Activated CD4-positive, alpha-beta T cell treated with anti-CD3 and anti-CD28 coated beads, Interleukin-2, Interleukin-6, amounts not matched to agents 100 ng/mL and 50 ng/mL, durations not matched to agents 16 hours and 8 hours (primary cell): ENCODE results near the gene MIDN.

Experiments used
- DNase-seq: peaks from one replicate; pipeline ENCODE4 v3.0.0-alpha.2; 2020

Gene MIDN

DNA sequence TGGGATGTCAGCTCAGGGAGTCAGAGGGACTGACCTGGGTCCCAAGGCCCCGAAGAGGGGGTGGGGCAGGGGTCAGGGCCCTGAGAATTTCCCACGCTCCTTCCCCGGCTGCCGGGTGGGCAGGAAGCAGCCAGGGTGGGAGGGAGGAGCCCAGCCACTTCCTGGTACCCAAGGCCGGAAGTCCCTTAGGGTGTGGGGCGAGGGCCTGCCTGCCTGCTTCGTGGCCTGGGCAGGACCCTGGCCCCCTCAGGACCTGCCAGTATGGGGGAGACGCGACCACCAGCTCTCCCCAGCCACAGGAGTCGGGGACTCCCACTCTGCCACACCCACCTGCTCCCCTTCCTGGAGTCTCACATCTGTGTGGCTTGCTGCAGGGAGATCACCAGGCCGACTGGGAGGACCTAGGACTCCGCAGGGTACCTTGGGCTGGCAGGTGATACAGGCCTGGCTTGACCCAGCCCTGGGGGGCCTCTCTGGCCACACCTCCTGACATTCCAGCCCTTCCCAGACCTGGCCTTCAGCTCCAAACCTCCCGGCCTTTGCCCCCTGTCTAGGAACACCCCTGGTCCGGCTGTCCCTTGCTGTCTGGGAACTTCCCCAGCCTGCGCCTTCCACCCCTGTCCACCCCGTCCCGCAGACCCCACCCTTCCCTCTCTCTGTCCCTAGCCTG is 11.0 kb downstream of the MIDN start:
- DNase-seq: peak; percentile 87

DNA sequence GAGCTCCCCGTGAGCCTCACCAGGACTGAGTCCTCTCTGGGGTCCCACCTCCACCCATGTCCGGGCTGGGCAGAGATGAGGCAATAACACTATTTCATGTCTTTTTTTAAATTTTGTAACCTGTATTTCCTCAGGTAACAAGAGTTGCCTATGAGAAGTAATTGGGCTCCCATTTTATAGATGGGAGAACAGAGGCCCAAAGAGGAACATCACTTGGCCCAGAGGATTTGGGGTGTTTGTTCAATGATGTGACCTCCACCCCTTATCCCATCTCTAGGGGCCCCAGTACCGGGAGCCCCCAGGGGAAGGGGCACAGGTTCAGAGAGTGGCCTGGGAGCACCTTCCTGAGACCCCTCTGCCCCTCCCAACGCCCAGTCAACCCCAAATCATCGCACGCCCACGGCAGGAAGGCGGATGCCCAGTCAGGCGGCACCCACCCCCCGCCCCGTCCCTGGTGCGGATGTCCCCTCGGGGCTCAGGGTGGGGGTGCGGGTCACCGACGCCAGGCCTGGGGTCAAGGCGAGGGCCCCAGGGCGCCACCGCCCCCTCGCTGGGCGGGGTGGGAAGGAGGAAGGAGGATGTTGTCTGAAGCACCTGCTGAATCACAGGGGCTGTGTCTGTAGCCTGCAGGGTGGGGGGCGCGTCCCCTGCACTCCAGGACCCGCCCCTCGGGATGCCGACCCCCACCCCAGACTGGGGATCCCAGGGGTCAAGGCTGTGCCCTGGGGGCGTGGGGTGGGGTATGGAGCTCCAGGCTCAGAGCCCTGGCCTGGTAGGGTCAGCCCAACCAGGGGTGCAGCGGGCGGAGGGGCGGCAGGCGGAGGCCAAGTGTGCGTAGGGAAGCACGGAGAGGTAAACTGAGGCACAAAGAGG is 11.7 kb downstream of the MIDN start:
- DNase-seq: peak; percentile 61

GRCh38 chr19:1260749-1261537 is 12.6 kb downstream of the MIDN start:
- DNase-seq: peak; percentile 99

DNA sequence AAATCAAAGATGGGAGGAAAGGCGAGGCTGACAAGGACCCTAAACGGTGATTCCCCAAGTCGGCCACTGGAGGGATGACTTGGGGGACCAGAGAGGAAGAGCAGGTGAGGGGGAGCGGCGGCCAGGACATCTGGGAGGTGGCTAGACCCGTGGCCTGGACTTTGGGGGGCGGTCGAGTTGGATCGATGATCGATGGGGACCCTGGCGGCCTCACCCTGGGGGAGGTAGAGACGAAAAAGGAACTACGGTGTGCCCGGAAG is 13.1 kb downstream of the MIDN start:
- no peak for DNase-seq

DNA sequence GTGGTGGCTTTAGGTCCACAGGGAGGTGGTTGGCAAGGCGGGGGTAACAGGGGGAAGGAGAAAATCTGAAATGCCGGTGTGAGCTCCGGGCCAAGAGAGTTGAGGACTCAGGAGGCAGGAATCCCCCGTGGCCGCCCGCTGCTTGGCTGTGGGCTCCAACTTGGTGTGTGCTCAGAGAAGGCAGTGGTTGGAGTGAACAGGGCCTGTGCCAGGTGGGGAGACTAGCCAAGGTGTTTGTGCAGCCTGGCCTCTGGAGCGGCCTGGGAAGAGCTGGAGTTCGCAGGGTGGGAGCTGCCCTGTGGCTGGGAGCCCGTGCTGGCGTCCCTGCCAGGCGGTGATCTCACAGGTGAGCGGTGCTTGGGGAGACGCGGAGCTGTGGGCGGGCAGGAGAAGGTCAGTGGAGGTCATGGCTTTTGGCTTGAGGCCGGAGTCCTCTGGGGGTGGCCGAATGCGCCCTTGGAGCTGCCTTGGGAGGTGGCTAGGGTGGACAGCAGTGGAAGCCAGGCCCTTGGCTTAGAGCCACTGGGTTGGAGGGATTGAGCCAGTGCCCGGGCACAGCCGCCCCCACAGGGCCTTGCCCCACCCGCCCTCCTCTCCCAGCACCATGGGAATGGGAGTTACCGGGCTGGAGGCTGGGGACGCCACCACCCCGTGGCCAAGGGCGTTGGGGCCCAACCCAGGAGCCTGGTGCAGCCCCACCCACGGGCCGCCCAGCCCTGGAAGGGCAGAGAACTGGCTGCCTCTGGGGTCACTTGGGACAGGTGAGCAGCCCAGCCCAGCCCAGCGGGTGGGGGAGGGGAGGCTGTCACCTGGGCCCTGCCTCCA is 13.6 kb downstream of the MIDN start:
- no peak for DNase-seq

DNA sequence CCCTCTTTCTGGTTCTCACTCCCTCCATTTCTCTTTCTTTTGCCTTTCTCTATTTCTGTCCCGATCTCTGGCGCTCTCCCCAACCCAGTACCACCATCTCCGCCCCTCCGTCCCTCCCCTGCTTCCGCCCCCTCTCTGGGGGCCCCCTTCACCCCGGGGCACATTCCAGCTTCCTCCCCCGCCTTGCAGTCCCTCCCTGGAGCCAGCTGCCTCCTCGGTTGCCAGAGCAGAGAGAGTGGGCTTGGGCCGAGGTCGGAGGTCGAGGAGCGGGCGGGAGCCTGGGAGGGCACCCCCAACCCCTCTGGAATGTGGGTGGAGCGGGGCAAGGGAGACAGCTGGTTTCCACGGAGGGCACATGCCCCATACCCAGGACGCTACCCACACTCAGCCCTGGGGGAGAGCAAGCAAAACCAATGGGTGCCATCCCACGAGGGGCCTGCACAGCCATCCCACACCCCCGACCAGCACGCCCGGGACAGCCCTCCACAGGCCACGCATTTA is 14.3 kb downstream of the MIDN start:
- no peak for DNase-seq

DNA sequence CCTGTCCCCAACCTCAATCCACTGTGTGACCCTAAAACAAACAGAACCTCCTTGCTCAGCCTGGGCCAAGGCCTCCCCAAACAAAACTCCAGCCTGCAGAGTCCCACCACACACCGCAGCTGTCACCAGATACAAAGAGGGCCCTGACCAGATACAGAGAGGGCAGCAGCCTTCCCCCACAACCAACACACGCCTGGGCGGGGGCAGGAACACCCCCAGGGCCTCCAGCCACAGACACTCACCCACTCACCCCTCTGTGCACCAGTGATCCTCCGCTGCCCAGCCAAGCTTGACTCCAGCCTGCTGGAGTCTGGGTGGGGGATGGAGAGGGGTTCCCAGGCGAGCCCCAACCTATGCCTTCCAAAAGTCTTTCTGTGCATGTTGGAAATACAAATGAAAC is 14.8 kb downstream of the MIDN start:
- no peak for DNase-seq

- no peak for DNase-seq
These were observed 16.6 kb downstream of the MIDN start for GRCh38 chr19:1264801-1265614.

- DNase-seq: no peak
These were observed 17.3 kb downstream of the MIDN start for GRCh38 chr19:1265615-1266128.

- peak; percentile 94 for DNase-seq
These were observed 17.9 kb downstream of the MIDN start for GRCh38 chr19:1266129-1266915.

DNA sequence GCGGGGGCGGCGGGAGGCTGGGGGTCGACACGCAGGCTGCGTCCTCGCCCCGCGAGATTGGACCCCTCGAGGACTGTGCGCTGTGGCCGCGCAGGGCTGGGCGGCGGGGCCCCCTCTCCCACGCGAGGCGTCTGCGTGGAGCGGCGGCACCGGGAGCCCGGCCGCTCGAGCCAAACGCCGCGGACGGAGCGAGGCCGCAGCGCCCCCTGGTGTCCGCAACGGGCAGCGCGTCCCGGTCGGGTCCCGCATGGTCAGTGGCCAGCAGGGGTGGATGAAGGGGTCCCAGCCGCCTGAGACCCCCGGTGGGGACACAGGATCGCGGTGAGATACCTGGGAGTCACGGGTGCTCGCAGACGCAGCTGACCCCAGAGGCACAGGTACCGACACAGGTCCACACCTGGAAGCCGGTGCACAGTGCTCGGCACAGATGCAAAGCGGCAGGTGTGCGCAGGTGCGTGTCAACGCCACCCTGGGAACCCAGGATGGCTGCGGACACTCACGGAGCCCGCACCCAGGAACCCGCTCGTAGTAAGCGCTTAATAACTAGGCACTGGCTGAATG is 18.6 kb downstream of the MIDN start:
- DNase-seq: peak; percentile 80

DNA sequence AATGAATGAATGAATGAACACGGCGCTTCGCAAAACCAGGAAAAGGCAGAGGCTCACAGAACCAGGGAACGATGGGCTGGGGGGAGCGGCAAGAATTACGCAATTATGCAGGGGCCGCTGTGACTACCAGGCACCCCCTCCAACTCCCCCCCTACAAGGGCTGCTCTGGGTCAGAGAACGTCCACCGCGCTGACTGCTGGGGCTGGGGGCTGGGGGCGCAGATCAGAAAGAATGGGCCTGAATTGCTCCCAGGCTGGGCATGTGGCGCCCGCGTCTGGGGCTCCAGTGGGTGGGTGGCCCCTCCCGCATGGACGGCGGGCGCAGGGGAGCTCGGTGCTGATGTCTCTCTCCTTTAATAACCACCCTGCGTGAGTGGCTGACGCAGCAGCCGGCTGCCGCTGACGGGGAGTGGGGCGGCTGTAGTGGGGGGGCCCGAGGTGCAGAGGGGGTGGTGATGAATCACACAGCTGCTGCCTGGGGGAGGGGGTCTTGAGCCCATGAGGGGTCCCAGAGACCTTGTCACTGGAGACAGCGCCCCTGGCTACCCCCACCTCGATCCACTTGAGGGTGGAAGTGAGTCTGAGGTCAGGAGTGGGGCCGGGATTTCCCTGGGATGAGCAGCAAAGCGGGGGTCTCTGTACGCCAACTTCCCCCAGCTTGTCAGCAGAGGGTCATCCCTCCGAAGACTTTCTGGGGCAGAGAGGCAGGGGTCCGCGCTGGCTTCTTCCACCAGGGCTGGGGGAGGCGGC is 19.3 kb downstream of the MIDN start:
- no peak for DNase-seq

GRCh38 chr19:1268226-1269064 is 20.1 kb downstream of the MIDN start:
- no peak for DNase-seq

GRCh38 chr19:1269065-1269477 is 20.7 kb downstream of the MIDN start, which contains the start of gene CIRBP:
Gene CIRBP, plus strand, starts transcription at chr19:1269332. Its CDS starts 1,602 bp downstream, at chr19:1270934.
- DNase-seq: peak; percentile 100

GRCh38 chr19:1269478-1270212 is 21.3 kb downstream of the MIDN start:
- peak; percentile 92 for DNase-seq

DNA sequence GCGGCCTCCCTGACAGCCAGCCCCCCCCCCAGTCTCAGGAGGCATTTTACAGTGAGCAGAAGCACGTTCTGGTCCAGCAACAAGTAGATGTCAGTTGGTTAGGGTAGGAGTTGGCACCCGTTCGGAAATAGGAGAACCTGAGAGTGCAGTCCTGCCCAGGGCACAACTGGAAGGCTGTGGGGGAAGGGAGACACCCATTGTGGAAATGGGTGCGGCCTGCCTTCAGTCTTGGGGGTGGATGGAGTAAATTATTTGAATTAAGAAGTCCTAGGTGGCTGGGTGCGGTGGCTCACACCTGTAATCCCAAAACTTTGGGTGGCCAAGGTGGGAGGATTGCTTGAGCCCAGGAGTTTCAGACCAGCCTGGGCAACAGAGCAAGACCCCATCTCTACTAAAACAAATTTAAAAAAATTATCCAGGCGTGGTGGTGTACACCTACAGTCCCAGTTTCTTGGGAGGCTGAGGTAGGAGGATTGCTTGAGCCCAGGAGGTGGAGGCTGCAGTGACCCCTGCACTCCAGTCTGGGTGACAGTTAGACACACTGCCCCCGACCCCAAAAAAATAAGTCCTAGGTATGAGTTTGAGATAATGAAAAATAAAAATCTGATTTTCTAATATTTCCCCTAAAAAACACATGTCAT is 21.9 kb downstream of the MIDN start:
- DNase-seq: peak; percentile 43

DNA sequence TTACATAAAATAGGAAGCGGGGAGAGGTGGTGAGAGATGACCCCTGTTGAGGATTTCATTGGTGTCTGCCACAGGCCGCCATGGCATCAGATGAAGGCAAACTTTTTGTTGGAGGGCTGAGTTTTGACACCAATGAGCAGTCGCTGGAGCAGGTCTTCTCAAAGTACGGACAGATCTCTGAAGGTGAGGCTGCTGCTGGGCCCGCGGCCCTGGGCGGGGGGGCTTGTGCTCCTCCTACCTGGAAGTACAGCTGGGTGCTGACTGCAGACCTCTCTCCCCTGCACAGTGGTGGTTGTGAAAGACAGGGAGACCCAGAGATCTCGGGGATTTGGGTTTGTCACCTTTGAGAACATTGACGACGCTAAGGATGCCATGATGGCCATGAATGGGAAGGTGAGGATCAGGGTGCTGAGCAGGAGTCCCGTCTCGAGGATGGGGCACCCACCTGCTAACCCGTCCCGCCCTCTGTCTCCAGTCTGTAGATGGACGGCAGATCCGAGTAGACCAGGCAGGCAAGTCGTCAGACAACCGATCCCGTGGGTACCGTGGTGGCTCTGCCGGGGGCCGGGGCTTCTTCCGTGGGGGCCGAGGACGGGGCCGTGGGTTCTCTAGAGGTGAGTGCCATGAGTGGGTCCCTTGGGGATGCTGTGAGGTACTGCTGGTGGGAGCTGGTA is 22.6 kb downstream of the MIDN start:
- DNase-seq: no peak
